A673 (cell line): Measurements from ENCODE around the gene VPS11.

Experiments
- CTCF ChIP-seq: fragments of 300-800, 200-600 bp; sonication (generic); conservative IDR thresholded peaks from 2 replicates; pipeline ENCODE4 v1.5.1; 2017; ENCODE audit warnings: low read depth, mild to moderate bottlenecking, antibody characterized with exemption, low read length, moderate library complexity, mixed read lengths
- EZH2 ChIP-seq: fragments of 200-600 bp; sonication (generic); IDR thresholded peaks from 2 replicates; pipeline ENCODE4 v1.6.1; 2017; ENCODE audit warnings: borderline replicate concordance, low read depth, mild to moderate bottlenecking, mixed read lengths, antibody characterized with exemption, low read length; ENCODE audit not compliant: poor library complexity, severe bottlenecking

DNA sequence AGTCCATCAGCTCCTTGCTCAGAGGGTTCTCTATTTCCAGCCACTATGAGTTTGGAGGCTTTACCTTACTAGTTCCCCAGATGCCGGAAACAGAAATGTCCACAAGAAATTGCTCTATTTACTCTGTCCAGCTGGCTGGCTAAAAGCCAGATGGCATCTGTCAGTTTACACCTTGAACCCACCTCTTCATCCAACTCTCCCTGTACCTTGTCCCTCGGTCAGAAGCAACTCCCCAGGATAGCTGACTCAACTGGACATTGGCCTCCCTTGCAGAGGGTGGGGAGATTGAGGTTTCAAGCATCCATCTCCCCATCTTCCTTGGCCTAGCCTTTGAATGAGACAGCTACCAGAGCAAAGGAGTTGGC is 41.2 kb downstream of the VPS11 start:
- TF ChIP-seq CTCF (no peak), EZH2 (no peak)
